Bone marrow (tissue), 2 donors: ENCODE data around the gene ZNF182.
"Not testable (repeated sequence)": the region's sequence is repeated elsewhere in the genome, so short reads cannot be mapped to it uniquely, and the experiment has no call there.

Experiments used
- DNase-seq, 2 donors: peaks; one replicate each; lab custom pipeline; 2025; lab: John Stamatoyannopoulos, UW

Gene ZNF182

DNA sequence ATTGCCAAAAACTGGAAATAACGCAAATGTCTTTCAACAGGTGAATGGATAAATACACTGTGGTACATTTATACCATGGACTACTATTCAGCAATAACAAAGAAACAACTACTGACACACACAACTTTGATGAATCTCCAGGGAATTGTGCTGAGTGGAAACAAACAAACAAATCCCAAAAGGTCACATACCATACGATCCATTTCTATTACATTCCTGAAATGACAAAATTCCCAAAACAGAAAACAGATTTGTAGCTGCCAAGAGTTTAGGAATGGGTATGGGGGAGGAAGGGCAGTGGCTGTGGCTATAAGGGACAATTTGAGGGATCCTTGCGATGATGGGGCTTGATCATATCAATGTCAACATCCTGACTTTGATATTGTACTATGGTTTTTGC lies 2.5 kb downstream of the ZNF182 start:
- DNase-seq = no peak

DNA sequence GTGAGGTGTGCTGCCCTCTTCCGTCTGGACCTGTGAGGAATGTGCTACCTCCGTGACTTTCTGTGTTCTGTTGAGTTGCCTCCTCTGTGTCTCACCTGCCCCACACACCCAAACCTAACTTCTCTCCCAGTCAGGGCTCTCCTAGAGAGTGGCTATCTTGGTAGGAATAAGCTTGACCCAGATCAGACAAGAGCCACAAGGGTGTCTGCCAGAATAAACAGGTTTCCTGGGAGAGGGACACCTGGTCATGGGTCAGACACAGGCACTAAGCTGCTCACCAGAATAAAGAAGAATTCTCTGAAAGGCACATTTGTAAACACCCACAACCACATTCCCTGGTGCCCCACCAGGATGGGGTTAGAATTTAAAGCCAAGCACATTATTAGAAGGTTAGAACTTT lies 11.1 kb downstream of the ZNF182 start:
- no peak for DNase-seq

DNA sequence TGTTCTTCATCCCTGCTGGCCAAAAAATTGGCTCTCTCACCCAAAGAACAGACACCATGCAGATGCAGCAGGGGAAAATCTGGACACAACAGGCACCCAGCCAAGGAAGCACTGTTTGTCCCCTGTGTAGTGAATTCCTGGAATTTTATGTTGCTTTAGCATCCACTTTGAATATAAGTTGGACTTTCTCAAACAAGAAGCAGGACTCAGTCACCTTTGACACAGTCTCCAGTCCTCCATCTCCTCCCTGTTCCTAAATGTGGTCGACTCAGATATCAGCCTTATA lies 11.8 kb downstream of the ZNF182 start:
- DNase-seq = no peak

DNA sequence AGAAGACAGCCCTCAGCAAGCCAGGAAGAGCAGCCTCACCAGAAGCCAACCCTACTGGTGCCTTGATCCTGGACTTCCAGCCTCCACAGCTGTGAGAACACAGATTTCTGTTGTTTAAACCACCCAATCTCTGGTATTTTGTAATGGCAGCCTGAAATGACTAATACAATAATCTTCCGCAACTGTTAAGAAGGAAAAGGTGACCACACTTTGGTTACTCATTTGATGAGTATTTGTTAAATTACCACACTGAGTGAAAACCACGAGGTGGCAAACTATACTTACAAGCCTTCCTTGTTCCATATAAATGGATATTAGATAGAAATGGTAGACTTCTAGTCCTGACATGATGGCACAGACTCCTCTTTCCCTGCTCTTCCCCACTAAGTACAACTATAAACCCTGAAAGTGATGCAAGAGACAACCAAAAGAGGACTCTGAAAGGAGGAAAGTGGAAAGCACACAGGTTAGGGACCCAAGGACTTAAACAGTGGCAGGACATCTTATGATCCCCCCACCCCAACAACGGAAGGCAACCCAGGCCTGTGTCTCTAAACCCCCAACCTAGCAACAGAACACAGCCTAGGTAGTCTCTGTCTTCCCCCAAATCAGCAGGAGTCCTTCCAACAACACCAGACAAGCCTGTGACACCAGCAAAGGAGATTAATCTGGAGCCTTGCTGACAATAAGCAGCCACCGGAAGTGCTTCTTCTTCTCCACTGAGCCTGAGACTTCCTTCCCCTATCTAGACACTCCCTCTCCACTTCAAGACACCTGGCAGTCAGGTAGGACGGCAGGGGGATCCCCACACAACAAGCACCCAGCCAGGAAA lies 12.3 kb downstream of the ZNF182 start:
- DNase-seq = no peak

DNA sequence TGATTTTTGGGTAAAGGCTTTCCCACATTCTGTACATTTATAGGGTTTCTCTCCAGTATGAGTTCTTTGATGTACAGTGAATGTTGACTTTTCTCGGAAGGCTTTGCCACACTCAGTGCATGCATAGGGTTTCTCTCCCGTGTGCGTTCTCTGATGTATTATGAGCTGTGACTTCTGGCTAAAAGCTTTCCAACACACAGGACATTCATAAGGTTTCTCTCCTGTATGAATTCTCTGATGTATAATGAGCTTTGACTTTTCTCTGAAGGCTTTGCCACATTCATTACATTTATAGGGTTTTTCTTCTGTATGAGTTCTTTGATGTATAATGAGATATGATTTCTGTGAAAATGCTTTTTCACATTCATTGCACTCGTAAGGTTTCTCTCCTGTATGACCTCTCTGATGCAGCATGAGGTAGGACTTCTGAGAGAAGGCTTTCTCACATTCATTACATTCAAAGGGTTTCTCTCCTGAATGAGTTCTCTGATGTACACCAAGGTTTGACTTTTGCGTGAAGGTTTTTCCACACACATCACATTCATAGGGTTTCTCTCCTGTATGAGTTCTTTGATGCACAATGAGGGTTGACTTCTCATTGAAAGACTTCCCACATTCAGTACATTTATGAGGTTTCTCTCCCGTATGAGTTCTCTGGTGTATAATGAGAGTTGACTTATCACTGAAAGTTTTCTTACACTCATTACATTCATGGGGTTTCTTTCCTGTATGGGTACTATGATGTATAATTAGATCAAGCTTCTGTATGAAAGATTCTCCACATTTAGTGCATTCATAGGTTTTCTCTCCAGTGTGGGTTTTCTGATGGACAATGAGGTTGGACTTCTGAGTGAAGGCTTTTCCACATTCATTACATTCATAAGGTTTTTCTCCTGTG lies 27.3 kb downstream of the ZNF182 start:
- DNase-seq = no peak

DNA sequence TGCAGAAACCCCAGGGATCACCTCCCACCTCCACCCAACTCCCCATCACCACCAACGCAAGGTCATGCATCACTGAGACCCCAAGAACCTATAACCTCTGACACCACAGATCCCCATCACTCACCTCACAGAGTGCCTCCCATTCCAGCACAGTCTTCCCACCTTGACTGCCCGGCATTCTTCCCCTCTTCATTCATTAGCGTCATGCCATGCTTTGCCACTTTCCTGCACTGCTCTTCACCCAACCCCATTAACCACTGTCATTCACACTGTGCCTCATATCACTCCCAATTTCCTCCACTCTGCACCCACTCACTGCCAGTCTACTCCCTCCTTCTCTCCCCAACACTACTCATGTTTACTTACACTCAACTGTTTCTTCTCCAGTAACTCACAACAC lies 30.6 kb downstream of the ZNF182 start:
- DNase-seq = no peak

DNA sequence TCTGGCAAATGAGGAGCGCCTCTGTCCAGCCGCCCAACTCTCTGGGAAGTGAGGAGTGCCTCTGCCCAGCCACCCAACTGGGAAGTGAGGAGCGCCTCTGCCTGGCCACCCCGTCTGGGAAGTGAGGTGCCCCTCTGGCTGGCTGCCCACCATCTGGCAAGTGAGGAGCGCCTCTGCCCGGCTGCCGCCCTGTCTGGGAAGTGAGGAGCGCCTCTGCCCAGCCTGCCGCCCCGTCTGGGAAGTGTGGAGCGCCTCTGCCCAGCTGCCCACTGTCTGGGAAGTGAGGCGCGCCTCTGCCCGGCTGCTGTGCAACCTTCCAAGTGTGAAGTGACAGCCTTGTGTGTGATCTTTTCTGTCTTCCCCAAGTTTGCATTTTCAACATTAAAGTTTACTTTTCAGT lies 38.3 kb downstream of the ZNF182 start:
- DNase-seq = not testable (repeated sequence)

DNA sequence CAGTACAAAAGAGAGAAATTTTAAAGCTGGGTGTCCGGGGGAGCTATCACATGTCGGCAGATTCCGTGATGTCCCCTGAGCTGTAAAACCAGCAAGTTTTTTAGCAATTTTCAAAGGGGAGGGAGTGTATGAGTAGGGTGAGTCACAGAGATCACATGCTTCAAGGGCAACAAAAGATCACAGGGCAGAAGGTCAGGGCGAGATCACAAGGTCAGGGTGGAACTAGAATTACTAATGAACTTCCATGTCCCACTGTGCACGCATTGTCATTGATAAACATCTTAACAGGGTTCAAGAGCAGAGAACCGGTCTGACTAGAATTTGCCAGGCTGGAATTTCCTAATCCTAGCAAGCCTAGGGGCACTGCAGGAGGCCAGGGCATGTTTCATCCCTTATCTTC lies 42.0 kb downstream of the ZNF182 start:
- DNase-seq = not testable (repeated sequence)

DNA sequence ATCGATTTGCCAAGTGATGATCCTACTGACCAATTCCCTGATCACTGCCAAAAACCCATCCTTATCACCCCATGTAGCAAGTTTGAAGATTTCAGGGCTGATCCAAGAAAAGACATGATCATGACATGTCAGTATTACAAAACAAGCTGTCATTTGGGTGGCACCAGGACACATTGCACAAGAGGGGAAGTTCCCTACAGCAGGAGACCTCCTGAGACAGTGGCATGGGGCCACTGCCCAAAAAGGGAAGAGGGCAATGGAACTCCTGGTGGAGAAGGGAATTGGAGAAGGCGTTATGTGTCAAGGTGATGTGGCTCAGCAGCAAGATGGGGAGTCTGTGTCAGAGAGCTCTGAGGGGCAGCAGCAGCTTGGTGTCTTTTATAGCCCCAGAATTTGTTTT lies 43.4 kb downstream of the ZNF182 start:
- DNase-seq = peak in 1 of 2 donors; percentile 1

DNA sequence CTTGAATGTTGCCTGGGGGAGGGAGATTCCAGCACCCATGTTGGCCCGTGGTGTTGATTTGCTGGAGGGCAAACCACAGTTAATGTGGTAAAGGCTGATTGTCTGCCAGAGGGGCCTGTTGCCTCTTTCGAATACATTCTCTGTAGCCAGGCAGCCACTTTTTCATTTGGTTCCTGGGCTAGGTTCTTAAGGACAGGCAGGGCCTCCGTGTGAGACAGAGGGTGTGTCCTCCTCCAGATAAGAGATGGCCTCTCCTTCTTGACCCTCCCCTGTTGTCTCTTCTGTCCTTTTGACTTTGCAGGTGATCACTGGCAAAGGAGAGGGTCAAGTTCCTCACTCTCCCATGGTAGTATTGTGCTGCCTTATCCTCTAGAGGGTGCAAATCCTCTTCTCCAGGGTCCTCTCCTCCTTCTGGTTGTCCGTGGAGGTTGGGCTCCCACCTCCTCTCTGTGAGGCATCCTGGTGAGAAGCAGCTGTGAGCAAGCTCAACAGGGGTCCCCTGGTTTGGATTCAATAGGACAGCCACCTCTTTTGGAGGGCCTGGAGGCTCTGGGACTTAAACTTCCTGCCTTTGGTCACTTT lies 44.9 kb downstream of the ZNF182 start:
- no peak for DNase-seq

DNA sequence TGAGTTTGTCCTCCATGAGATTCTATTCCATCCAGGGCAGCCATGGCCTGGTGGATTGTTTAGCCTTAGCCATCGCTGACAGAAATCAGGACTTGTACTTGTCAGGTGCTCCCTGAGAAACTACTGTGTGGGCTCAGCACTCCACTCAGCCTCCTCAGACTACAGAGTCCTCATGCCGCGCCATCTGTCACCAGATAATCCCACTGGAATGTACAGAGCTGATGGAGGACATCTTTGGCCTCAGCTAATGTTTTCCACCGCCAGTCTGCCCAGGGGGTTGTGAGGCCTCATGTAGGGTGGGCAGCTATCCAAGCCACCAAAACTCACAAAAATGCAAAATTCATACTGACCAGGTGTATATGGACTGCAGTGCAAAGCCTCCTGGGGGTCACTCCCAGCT lies 45.6 kb downstream of the ZNF182 start:
- DNase-seq = not testable (repeated sequence)

DNA sequence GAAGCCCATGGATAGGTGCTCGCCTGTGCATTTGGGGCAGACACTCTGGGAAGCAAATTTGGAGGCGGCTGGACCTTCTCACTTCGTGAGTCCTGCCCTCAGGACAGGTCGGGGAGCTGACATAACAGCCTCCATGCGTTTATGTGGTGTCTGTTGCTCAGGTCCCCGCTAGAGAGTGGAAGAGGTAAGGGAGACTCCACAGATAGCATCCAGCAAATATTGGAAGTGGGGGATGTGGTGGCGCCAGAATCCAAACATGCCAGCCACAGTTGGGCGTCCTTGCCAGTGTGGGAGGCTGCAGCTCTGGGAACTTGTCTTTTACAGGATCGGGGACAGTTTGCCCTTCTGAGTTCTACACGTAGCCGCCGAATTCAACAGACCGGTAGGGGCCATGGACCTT lies 47.8 kb downstream of the ZNF182 start:
- no peak for DNase-seq

DNA sequence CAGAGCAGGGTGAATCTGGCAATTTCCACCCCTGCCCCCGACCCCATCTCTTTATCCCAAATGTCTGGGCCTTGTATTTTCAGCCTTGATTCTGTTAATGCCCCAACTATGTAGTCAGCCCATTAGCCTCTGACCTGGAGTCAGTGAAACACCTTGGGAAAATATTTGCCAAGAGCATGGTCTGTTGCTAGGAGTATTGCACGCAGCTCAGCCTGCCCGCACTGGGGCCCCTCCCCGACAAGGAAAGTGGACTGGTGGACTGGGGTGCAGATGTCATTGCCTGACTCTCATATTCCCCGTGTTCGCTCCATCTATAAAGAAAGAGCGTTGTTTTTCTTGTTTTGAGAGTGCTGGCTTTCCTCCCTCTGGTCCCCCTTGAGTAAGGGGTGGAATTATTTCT lies 48.5 kb downstream of the ZNF182 start:
- DNase-seq = not testable (repeated sequence)

DNA sequence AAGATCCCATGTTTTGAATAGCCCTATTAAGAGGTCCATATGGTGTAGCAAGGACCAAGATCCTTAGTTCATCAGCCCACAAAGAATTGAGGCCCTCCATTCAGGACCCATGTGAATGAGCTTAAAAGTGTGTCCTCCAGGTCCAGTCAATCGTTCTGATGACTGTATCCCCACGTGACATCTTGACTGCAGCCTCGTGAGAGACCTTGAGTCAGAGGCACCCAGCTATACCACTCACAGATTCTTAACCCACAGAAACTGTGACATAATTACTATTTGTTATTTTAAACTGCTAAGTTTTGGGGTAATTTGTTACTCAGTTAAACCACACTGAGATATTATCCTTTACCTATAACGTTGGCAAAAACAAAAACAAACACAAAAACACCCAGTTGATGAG lies 62.4 kb downstream of the ZNF182 start:
- DNase-seq = no peak

DNA sequence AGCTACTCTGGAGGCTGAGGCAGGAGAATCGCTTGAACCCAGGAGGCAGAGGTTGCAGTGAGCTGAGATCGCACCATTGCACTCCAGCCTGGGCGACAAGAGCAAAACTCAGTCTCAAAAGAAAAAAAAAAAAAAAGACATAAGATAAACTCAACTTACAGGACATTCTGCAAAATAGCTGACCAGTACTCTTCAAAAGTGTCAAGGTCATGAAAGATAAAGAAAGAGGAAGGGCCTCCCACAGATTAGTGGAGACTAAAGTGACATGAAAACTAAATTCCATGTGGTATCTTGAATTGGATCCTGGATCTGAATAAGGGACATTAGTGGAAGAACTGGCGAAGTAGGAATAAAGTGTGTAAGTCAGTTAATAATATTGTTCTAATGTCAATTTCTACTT lies 63.3 kb downstream of the ZNF182 start:
- no peak for DNase-seq

DNA sequence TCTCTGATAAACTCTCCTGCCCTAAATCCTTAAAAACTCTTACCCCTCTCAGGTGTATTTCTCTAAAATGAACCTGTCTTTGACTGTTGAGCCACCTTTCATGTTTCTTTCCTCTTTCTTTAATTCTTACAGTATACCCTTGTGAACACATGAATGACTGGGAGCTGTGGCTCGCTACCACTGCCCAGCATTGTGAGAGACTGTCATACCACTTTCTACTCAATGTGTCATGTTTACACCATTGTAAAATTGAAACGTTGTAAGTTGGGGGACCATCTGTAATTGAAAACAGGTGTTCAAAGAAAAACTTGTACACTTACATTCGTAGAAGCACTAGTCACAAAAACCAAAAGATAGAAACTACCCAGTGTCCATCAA lies 66.9 kb downstream of the ZNF182 start:
- DNase-seq = no peak

DNA sequence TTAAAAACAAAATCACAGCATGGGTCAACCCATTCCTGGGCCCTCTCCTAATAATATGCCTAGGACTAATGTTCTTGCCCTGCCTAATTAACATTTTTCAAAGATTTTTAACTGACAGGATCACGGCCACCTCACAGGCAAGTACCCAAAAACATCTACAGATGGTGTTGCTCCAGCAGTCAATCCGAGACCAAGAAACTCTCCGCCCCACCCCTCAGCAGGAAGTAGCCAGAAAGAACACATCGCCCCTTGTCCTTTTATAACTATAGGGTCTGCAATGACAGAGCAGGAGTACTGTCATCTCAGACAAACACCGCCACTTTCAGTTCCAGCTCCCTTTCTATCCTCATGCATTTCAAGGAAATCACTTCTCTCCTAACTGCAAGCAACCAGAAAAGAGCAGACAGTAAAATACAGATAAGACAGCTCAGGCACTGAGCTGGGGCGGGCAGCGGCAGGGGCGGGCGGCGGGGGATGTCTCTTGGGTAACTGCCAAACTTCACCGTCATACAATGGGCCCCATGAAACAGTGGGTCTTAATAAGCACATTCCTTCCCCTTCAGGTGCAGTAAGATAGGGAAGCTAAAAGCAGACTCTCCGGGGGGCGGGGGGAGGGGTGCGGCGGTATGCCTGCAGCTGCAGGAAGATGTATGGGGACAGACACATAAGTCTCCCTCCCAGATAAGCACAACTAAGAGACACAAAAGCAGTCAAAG lies 67.4 kb downstream of the ZNF182 start:
- peak in 1 of 2 donors; percentile 37 for DNase-seq

DNA sequence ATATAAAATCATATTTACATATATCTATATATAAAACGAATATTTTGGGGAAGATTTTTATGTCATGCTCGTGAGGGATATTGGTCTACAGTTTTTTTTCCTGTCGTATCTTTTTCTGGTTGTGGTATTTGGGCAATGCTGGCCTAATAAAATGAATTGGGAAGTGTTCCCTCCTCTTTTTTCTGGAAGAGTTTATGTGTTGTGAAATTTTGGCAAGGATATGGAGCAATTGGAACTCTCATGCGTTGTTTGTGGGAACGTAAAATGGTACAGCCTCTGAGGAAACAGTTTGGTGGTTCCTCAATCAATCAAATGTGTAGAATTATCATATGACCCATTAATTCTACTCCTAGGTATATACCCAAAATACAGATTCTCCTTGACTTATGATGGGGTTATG lies 69.8 kb downstream of the ZNF182 start:
- no peak for DNase-seq

DNA sequence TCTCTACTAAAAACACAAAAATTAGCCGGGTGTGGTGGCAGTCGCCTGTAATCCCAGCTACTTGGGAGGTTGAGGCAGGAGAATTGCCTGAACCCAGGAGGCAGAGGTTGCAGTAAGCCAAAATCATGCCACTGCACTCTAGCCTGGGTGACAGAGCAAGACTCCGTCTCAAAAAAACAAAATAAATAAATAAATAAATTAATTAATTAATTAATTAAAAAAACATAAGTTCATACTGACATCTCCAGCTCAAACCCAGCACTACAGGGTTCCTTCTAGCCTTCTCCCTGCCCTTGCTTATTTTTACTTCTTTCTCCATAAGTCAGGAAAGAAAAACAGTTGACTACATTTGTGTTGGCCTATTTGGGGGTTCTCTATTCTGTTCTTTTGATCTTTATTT lies 71.8 kb downstream of the ZNF182 start:
- DNase-seq = not testable (repeated sequence)

DNA sequence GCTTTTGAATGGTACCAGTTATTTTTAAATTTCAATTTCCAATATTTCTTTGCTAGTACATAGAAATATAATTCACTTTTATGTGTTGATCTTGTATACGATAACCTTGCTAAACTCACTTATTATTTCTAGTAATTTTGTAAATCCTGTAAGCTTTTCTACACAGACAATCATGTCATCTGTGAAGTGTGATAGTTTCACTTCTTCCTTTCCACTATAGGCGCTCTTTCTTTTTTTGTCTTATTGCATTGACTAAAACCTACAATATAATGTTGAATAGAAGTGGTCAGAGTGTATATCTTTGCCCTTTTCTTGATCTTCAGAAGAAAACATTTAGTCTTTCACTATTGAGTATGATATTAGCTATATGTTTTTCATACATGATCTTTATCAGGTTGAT lies 76.6 kb downstream of the ZNF182 start:
- DNase-seq = no peak
